GM18507 (cell line): ENCODE data around the gene AARS2.

Experiments used
- DNase-seq: peaks from one replicate; pipeline ENCODE4 v3.0.0; 2011; ENCODE audit warnings: low read depth; ENCODE audit not compliant: insufficient read length; ENCODE audit errors: extremely low spot score
- FAIRE-seq: peaks from 2 replicates; lab custom pipeline; 2011; peaks lifted over from hg19 to GRCh38; lab: Jason Lieb, UNC

The AARS2 gene

GRCh38 chr6:44284867-44285266, 28.3 kb downstream of the AARS2 start:
- DNase-seq (no peak), FAIRE-seq (no peak)

GRCh38 chr6:44284121-44284520, 29.0 kb downstream of the AARS2 start:
- FAIRE-seq (no peak), DNase-seq (no peak)

- DNase-seq (no peak), FAIRE-seq (no peak)
Measured at GRCh38 chr6:44278774-44279697, 34.1 kb downstream of the AARS2 start.

- FAIRE-seq (no peak), DNase-seq (no peak)
Measured at GRCh38 chr6:44278315-44278714, 34.8 kb downstream of the AARS2 start.

GRCh38 chr6:44277763-44278162, 35.4 kb downstream of the AARS2 start:
- no peak for DNase-seq
- no peak for FAIRE-seq

- DNase-seq: no peak
Measured at GRCh38 chr6:44276667-44277640, 36.2 kb downstream of the AARS2 start.

GRCh38 chr6:44275749-44276648, 37.1 kb downstream of the AARS2 start:
- DNase-seq: no peak

More at GRCh38 chr6:44276667-44277640, 36.2 kb downstream of the AARS2 start:
- FAIRE-seq: no peak

GRCh38 chr6:44275271-44275748, 37.8 kb downstream of the AARS2 start:
- FAIRE-seq: no peak
- DNase-seq: no peak

More at GRCh38 chr6:44275749-44276648, 37.1 kb downstream of the AARS2 start:
- no peak for FAIRE-seq

GRCh38 chr6:44273617-44274016, 39.5 kb downstream of the AARS2 start:
- no peak for DNase-seq
- FAIRE-seq: no peak

- DNase-seq (no peak), FAIRE-seq (no peak)
Measured at GRCh38 chr6:44272999-44273566, 40.1 kb downstream of the AARS2 start.

- FAIRE-seq (no peak), DNase-seq (no peak)
Measured at GRCh38 chr6:44272529-44272928, 40.6 kb downstream of the AARS2 start.

- no peak for DNase-seq
- FAIRE-seq: no peak
Measured at GRCh38 chr6:44271914-44272313, 41.2 kb downstream of the AARS2 start.

- no peak for FAIRE-seq
- no peak for DNase-seq
Measured at GRCh38 chr6:44271406-44271723, 41.8 kb downstream of the AARS2 start.

- DNase-seq: no peak
- no peak for FAIRE-seq
Measured at GRCh38 chr6:44270526-44271405, 42.4 kb downstream of the AARS2 start.

- DNase-seq: no peak
- no peak for FAIRE-seq
Measured at GRCh38 chr6:44269921-44270525, 43.1 kb downstream of the AARS2 start, which contains the start of gene TMEM151B. TMEM151B (plus strand) TSS chr6:44270450; CDS start chr6:44270743, 293 bp downstream.

GRCh38 chr6:44269178-44269920, 43.8 kb downstream of the AARS2 start:
- no peak for DNase-seq
- no peak for FAIRE-seq
